ENCODE results near the gene DDX41.

Gene DDX41

DNA sequence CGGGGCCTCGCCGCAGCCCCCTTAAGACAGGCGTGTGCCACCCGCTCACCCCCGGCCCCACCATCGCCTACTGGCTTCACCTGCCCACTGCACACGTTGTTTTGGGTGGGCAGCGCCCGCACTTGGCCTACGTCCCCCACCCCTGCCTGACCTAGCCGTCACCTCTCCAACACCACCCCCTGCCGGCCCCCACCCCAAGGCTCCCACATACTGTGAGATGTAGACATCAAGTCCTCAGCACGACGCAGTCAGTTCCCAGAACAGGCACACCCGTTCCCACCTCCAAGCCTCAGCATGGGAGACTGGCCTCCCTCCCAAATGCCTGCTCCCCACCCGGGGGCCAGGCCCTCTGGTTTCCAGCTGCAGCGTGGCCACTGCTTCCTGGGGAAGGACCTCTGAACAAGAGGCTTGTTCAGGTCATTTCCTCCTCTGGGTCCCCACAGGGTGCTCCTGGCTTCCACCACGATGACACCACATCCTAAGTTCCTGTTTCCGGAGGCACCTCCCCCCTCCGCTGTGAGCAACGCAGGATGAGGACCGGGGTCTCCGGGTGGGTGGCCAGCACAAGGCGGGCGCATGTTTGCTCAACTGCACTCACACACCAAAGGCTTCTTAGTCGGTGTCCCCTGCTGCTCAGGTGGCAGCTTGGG is 54.6 kb downstream of the DDX41 start:
- peaks cover 3% of the 10 kb centered on the region for H4K20me1 ChIP-seq (ENCODE audit: insufficient read depth, low read length, poor library complexity, severe bottlenecking)
- H3K9me3 ChIP-seq (ENCODE audit: insufficient read depth, low read depth, low read length) = no peaks in the 10 kb centered on the region
- H3K9ac ChIP-seq (ENCODE audit: low read depth, low read length, poor library complexity, severe bottlenecking) = no peak overlapping the region
- no peaks in the 10 kb centered on the region for H3K9me2 ChIP-seq (replicated peaks; ENCODE audit: low read depth, low read length)
- peaks cover 21% of the 10 kb centered on the region; the same call in 1 of the 2 replicates for H3K36me3 ChIP-seq (ENCODE audit: insufficient read depth, low read length)
- no peak overlapping the region for H2AFZ ChIP-seq (ENCODE audit: low read length)
- H3K27me3 ChIP-seq (ENCODE audit: insufficient read depth, low read length, poor library complexity, severe bottlenecking) = no peaks in the 10 kb centered on the region
- no peaks in the 10 kb centered on the region for H3K79me2 ChIP-seq (ENCODE audit: insufficient read depth, low read length)
- TF ChIP-seq EZH2phosphoT487 (IDR thresholded peaks at IDR 0.05; ENCODE audit: borderline replicate concordance) = no peak
- TF ChIP-seq, protein P1, sequence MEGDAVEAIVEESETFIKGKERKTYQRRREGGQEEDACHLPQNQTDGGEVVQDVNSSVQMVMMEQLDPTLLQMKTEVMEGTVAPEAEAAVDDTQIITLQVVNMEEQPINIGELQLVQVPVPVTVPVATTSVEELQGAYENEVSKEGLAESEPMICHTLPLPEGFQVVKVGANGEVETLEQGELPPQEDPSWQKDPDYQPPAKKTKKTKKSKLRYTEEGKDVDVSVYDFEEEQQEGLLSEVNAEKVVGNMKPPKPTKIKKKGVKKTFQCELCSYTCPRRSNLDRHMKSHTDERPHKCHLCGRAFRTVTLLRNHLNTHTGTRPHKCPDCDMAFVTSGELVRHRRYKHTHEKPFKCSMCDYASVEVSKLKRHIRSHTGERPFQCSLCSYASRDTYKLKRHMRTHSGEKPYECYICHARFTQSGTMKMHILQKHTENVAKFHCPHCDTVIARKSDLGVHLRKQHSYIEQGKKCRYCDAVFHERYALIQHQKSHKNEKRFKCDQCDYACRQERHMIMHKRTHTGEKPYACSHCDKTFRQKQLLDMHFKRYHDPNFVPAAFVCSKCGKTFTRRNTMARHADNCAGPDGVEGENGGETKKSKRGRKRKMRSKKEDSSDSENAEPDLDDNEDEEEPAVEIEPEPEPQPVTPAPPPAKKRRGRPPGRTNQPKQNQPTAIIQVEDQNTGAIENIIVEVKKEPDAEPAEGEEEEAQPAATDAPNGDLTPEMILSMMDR (conservative IDR thresholded peaks at IDR 0.05; ENCODE audit: low read length) = no peak
- H3K4me3 ChIP-seq (ENCODE audit: low read length, poor library complexity, severe bottlenecking) = no peak overlapping the region
- H3K4me2 ChIP-seq (ENCODE audit: low read depth, low read length, poor library complexity, severe bottlenecking) = no peak overlapping the region
- H3K4me1 ChIP-seq (ENCODE audit: insufficient read depth, low read length, poor library complexity, severe bottlenecking) = no peaks in the 10 kb centered on the region
- no peaks in the 10 kb centered on the region; the same call in 1 of the 2 replicates for H3F3A ChIP-seq (ENCODE audit: low read depth)
